SK-N-MC (cell line): ENCODE data around the gene FGF23.

Source experiments
- FOXP2 ChIP-seq: optimal IDR thresholded peaks from 2 replicates; pipeline ENCODE3; 2011; ENCODE audit warnings: mild to moderate bottlenecking, moderate library complexity; ENCODE audit not compliant: insufficient read depth; ENCODE audit errors: extremely low read length, control extremely low read depth
- POLR2AphosphoS5 ChIP-seq: IDR thresholded peaks from 2 replicates; pipeline ENCODE4 v1.6.1; 2012; ENCODE audit warnings: mild to moderate bottlenecking, low read depth, low read length, borderline replicate concordance

GRCh38 chr12:4418913-4419312, 39.4 kb upstream of the FGF23 start:
- TF ChIP-seq POLR2AphosphoS5: no peak
- no peak for TF ChIP-seq FOXP2
